ENCODE results near the gene PTPRM. TPM values are rescaled to one million over a fixed set of nuclear protein-coding genes. Genes with fewer than 3 reads are reported as not detected.

Gene PTPRM
- total RNA-seq, 1 experiment from 2014 or later: 42.3 TPM

DNA sequence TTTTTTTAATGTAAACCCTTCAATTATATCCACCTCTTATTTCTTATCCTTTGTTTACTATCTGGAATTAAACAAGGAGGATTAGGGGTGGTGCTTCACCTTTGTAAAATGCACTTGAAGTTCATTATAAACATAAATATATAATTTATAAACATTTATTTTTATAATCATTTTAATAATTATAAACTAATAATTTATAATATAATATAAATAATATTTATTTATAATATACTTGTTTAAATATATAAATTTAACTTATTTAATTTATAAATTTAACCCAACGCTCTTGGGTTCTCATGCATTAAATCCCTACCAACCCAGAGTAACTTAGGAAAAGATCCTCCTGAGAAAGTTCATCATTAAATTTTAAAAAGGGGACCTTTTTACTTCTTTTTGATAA lies 452.5 kb downstream of the PTPRM start:
- CTCF ChIA-PET: no interaction called here
- no TSS peak for BruUV-seq (replicated peaks)
- Mint-ChIP-seq H3K36me3 (ENCODE audit: insufficient read depth, unreplicated experiment) (no peaks in the 10 kb centered on the region), H3K9me3 (ENCODE audit: low read depth, unreplicated experiment) (no peaks in the 10 kb centered on the region), H3K4me3 (ENCODE audit: low read depth, unreplicated experiment) (no peak overlapping the region), H3K4me1 (ENCODE audit: low read depth, unreplicated experiment) (no peaks in the 10 kb centered on the region), H3K27me3 (ENCODE audit: unreplicated experiment) (no peaks in the 10 kb centered on the region), H3K27ac (ENCODE audit: unreplicated experiment) (no peak overlapping the region)
- TF ChIP-seq, protein P1, sequence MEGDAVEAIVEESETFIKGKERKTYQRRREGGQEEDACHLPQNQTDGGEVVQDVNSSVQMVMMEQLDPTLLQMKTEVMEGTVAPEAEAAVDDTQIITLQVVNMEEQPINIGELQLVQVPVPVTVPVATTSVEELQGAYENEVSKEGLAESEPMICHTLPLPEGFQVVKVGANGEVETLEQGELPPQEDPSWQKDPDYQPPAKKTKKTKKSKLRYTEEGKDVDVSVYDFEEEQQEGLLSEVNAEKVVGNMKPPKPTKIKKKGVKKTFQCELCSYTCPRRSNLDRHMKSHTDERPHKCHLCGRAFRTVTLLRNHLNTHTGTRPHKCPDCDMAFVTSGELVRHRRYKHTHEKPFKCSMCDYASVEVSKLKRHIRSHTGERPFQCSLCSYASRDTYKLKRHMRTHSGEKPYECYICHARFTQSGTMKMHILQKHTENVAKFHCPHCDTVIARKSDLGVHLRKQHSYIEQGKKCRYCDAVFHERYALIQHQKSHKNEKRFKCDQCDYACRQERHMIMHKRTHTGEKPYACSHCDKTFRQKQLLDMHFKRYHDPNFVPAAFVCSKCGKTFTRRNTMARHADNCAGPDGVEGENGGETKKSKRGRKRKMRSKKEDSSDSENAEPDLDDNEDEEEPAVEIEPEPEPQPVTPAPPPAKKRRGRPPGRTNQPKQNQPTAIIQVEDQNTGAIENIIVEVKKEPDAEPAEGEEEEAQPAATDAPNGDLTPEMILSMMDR (IDR thresholded peaks at IDR 0.05; ENCODE audit: unreplicated experiment): no peak
- no peak for DNase-seq
- intact Hi-C loops (cut with micrococcal nuclease; ENCODE audit: unreplicated experiment): no loop called here

DNA sequence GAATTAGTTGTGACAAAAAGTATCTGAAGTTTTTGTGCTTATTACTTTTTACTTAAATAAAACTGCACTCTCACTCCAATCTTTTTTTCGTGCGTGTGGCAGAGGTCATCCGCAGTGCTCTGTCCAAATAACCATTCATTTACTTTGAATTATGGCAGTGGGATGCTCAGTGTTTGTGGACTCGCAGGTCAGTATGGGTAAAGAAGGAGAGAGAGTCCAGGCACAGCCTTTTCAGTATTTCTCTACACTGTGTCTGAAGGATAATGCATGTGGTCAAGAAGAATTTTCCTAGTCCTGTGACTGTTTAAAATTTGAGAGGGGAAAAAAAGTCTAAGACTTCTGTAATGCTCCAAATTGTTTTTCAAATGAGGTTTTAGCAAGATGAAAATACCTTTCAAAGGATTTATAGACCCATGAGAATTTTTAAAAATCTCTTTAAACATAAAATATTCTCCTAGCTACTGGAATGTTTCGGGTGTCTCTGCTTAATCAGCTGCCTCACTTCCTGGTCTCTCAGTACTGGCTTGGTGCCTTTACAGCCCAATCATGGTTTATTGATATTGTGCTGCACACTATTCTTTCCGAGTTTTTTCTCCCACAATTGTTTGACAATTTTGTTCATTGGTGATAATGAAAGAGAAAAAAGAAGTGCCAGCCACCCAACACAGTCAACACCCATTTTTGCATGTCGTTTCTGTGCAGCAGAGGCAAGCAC lies 453.2 kb downstream of the PTPRM start:
- Mint-ChIP-seq H3K4me1 (ENCODE audit: low read depth, unreplicated experiment) (no peaks in the 10 kb centered on the region), H3K27ac (ENCODE audit: unreplicated experiment) (no peak overlapping the region), H3K36me3 (ENCODE audit: insufficient read depth, unreplicated experiment) (no peaks in the 10 kb centered on the region), H3K27me3 (ENCODE audit: unreplicated experiment) (no peaks in the 10 kb centered on the region), H3K9me3 (ENCODE audit: low read depth, unreplicated experiment) (no peaks in the 10 kb centered on the region), H3K4me3 (ENCODE audit: low read depth, unreplicated experiment) (no peak overlapping the region)
- TF ChIP-seq, protein P1 (IDR thresholded peaks at IDR 0.05; ENCODE audit: unreplicated experiment): no peak
- intact Hi-C loops (cut with micrococcal nuclease; ENCODE audit: unreplicated experiment): no loop called here
- no TSS peak for BruUV-seq (replicated peaks)
- DNase-seq: no peak
- CTCF ChIA-PET: no interaction called here

DNA sequence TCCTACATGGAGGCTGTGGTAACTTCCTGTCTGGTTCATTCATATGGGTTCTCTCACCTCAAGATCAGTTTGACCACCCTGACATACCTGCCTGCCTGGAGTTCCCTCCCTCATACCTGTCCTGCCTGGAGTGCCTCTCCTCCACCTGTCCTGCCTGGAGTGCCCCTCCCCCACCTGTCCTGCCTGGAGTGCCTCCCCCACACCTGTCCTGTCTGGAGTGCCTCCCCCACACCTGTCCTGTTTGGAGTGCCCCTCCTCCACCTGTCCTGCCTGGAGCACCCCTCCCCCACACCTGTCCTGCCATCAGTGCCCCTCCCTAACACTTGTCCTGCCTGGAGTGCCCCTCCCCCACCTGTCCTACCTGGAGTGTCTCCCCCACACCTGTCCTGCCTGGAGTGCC lies 461.9 kb downstream of the PTPRM start:
- CTCF ChIA-PET: no interaction called here
- Mint-ChIP-seq H3K9me3 (ENCODE audit: low read depth, unreplicated experiment) (no peaks in the 10 kb centered on the region), H3K4me1 (ENCODE audit: low read depth, unreplicated experiment) (peaks cover 17% of the 10 kb centered on the region), H3K4me3 (ENCODE audit: low read depth, unreplicated experiment) (no peak overlapping the region), H3K27ac (ENCODE audit: unreplicated experiment) (no peak overlapping the region), H3K27me3 (ENCODE audit: unreplicated experiment) (no peaks in the 10 kb centered on the region), H3K36me3 (ENCODE audit: insufficient read depth, unreplicated experiment) (no peaks in the 10 kb centered on the region)
- intact Hi-C loops (cut with micrococcal nuclease; ENCODE audit: unreplicated experiment): no loop called here
- TF ChIP-seq, protein P1 (IDR thresholded peaks at IDR 0.05; ENCODE audit: unreplicated experiment): no peak
- no TSS peak for BruUV-seq (replicated peaks)
- peak; percentile 1 for DNase-seq

DNA sequence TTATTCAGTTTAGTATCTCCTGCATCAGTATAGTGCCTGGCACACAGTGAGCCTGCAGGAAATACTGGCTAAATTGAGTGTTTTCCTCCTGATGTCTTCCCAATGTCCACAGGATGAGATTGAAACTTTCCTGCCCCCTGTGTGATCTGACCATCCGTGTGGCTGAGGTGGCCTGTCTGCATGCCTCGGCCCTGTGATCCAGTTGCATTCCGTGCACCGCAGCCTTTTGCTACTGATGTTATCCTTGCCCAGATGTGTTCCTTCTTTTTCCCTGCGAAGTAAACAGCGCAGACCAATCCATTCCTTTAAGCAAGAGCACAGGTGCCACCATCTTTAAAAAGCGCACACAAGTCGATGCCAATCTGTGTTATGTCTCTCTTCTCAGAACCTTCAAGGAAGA lies 462.6 kb downstream of the PTPRM start:
- CTCF ChIA-PET: no interaction called here
- Mint-ChIP-seq H3K27me3 (ENCODE audit: unreplicated experiment) (no peaks in the 10 kb centered on the region), H3K9me3 (ENCODE audit: low read depth, unreplicated experiment) (no peaks in the 10 kb centered on the region), H3K27ac (ENCODE audit: unreplicated experiment) (no peak overlapping the region), H3K36me3 (ENCODE audit: insufficient read depth, unreplicated experiment) (no peaks in the 10 kb centered on the region), H3K4me1 (ENCODE audit: low read depth, unreplicated experiment) (peaks cover 17% of the 10 kb centered on the region), H3K4me3 (ENCODE audit: low read depth, unreplicated experiment) (no peak overlapping the region)
- no TSS peak for BruUV-seq (replicated peaks)
- no peak for DNase-seq
- TF ChIP-seq, protein P1 (IDR thresholded peaks at IDR 0.05; ENCODE audit: unreplicated experiment): no peak
- intact Hi-C loops (cut with micrococcal nuclease; ENCODE audit: unreplicated experiment): no loop called here

Measured in Calu3 (cell line).